ENCODE data around the gene CEP290.
A peak's percentile ranks its signal among the peaks of the same experiment; 100 is the strongest.

Gene CEP290, protein sequence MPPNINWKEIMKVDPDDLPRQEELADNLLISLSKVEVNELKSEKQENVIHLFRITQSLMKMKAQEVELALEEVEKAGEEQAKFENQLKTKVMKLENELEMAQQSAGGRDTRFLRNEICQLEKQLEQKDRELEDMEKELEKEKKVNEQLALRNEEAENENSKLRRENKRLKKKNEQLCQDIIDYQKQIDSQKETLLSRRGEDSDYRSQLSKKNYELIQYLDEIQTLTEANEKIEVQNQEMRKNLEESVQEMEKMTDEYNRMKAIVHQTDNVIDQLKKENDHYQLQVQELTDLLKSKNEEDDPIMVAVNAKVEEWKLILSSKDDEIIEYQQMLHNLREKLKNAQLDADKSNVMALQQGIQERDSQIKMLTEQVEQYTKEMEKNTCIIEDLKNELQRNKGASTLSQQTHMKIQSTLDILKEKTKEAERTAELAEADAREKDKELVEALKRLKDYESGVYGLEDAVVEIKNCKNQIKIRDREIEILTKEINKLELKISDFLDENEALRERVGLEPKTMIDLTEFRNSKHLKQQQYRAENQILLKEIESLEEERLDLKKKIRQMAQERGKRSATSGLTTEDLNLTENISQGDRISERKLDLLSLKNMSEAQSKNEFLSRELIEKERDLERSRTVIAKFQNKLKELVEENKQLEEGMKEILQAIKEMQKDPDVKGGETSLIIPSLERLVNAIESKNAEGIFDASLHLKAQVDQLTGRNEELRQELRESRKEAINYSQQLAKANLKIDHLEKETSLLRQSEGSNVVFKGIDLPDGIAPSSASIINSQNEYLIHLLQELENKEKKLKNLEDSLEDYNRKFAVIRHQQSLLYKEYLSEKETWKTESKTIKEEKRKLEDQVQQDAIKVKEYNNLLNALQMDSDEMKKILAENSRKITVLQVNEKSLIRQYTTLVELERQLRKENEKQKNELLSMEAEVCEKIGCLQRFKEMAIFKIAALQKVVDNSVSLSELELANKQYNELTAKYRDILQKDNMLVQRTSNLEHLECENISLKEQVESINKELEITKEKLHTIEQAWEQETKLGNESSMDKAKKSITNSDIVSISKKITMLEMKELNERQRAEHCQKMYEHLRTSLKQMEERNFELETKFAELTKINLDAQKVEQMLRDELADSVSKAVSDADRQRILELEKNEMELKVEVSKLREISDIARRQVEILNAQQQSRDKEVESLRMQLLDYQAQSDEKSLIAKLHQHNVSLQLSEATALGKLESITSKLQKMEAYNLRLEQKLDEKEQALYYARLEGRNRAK (N-terminal part only)

DNA sequence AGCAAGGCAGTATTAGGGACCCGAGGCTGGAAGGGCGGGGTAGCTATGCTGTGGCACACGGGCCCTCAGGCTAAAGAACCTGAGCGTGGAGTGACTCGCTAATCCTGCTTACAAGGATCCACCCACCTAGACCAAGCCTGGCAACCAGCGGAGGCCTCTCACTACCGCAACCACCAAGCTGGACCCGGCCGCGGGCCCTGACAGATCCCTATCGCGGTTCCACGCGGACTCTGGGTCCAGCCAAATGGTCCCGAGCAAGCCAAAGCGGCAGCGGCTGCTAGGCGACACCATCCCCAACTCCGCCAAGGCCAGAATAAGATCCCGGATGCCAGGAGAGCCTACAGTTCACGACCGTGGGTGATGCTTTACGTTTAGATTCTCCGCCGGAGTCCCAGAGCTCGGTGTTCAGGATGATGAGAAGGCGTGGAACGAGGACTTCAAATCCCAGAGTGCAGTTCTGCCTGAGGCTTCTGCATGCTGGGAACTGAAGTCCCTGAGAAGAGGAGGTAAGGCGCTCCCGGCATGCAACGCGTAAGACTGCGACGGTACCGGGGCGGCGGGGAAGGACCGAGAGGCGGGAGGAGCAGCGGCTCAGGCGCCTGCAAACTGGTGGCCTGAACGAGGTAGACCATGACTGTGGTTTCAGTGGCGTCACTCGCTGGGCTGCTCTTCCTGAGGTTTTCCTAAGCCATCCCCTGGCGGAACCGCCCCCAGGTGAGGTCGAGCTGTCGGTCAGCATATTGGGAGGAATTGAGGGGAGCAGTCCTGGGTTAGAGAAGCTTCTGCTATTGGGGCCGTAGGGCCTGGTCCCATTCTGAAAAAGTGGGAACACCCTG is at the start of gene CEP290, which contains the start of gene TMTC3:
Gene CEP290 (minus strand): TSS at position 315 of the 836 bp plus-strand sequence. CDS start 781 bp downstream, outside the sequence.
Gene TMTC3 (plus strand): TSS at position 534 of the 836 bp plus-strand sequence. CDS start 6,009 bp downstream, outside the sequence.
- in situ Hi-C loops (cut with MboI; ENCODE audit: low sequenced_read_pairs, unreplicated experiment) = no loop called here
- TF ChIP-seq, protein P1, sequence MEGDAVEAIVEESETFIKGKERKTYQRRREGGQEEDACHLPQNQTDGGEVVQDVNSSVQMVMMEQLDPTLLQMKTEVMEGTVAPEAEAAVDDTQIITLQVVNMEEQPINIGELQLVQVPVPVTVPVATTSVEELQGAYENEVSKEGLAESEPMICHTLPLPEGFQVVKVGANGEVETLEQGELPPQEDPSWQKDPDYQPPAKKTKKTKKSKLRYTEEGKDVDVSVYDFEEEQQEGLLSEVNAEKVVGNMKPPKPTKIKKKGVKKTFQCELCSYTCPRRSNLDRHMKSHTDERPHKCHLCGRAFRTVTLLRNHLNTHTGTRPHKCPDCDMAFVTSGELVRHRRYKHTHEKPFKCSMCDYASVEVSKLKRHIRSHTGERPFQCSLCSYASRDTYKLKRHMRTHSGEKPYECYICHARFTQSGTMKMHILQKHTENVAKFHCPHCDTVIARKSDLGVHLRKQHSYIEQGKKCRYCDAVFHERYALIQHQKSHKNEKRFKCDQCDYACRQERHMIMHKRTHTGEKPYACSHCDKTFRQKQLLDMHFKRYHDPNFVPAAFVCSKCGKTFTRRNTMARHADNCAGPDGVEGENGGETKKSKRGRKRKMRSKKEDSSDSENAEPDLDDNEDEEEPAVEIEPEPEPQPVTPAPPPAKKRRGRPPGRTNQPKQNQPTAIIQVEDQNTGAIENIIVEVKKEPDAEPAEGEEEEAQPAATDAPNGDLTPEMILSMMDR (IDR thresholded peaks at IDR 0.05; ENCODE audit: borderline replicate concordance, control extremely low read depth, extremely low read depth, insufficient read depth, missing control alignments) = no peak
- DNase-seq (ENCODE audit: low spot score) = peak; percentile 90

DNA sequence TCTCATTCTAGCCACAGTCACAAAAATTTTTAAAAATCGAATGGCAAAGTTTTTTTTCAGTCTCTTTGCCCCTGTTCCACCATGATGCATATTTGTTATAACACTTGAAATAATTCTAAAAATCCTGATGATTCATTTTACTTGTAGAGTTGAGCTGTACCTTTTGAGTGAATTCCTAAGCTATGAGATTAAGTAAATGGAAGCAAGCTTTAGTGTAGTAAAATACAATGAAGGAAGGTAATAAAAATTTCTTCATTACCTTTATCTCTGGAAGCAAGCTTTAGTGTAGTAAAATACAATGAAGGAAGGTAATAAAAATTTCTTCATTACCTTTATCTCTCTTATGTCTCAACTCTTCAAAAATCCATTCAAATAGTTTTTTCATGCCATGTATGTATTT is 46.3 kb upstream of the CEP290 start:
- DNase-seq (ENCODE audit: low spot score) = no peak
- TF ChIP-seq, protein P1 (IDR thresholded peaks at IDR 0.05; ENCODE audit: borderline replicate concordance, control extremely low read depth, extremely low read depth, insufficient read depth, missing control alignments) = no peak
- in situ Hi-C loops (cut with MboI; ENCODE audit: low sequenced_read_pairs, unreplicated experiment) = no loop called here

DNA sequence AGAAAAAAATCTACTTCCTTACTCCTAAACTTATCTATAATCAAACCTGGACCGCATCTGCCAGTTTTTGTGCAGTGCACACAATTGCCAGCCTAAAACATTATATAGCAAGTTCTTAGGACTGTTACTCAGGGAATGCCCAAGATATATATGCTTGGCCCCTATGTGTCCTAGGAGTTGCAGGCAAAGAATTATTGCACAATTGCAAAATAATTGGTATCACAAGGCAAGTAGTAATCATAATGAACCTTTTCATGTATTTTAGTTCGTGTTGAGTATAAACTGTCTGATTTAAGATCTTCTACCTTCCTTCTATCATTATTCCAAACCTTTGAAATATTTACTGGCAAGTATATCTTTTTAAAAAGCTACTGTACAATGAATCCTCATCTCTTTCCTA is 45.7 kb upstream of the CEP290 start:
- TF ChIP-seq, protein P1 (IDR thresholded peaks at IDR 0.05; ENCODE audit: borderline replicate concordance, control extremely low read depth, extremely low read depth, insufficient read depth, missing control alignments) = no peak
- DNase-seq (ENCODE audit: low spot score) = no peak
- in situ Hi-C loops (cut with MboI; ENCODE audit: low sequenced_read_pairs, unreplicated experiment) = no loop called here

DNA sequence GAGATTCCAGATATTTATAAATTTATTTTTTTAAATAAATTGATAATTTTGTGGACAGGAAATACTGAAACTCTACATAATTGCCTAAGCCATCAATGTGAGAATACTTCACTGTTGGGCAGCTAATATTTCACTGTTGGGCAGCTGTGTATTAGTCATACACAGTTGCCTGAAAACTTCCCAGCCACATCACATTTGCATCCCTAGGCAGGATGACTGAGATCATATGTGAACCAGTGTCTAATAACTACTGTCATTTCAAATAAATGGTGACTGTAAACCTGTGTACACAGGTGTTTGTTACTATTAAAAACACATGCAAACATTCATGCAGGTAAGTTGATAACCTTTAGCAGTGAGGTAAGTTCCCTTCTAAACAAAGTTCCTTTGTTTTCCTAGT is 44.1 kb upstream of the CEP290 start:
- TF ChIP-seq, protein P1 (IDR thresholded peaks at IDR 0.05; ENCODE audit: borderline replicate concordance, control extremely low read depth, extremely low read depth, insufficient read depth, missing control alignments) = no peak
- in situ Hi-C loops (cut with MboI; ENCODE audit: low sequenced_read_pairs, unreplicated experiment) = no loop called here
- peak; percentile 3 for DNase-seq (ENCODE audit: low spot score)

DNA sequence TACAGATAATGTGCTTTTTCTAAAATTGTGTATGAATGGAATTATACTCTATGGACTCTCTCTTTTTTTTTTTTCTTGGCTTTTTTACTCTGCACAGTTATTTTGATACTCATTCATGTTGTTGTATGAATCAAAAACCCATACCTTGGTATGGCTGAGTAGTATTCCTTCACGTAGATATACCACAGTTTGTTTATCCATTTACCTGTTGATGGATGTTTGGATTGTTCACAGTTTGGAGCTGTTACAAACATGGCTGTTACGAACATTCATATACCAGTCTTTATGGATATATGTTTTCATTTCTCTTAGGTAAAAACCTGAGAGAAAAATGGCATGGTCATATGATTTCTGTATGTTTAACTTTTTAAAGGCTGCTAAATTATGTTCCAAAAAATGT is 43.4 kb upstream of the CEP290 start:
- in situ Hi-C loops (cut with MboI; ENCODE audit: low sequenced_read_pairs, unreplicated experiment) = no loop called here
- TF ChIP-seq, protein P1 (IDR thresholded peaks at IDR 0.05; ENCODE audit: borderline replicate concordance, control extremely low read depth, extremely low read depth, insufficient read depth, missing control alignments) = no peak
- DNase-seq (ENCODE audit: low spot score) = no peak
